Measurements from ENCODE around the gene FLRT3.

GRCh38 chr20:14361509-14362345 lies 24.3 kb upstream of the FLRT3 start:
- TF ChIP-seq CTCF (IDR thresholded peaks at IDR 0.05) (no peak), POLR2A (IDR thresholded peaks at IDR 0.05) (no peak), POLR2AphosphoS5 (IDR thresholded peaks at IDR 0.05) (no peak), EP300 (IDR thresholded peaks at IDR 0.05; ENCODE audit: low read depth) (no peak)

Data from transverse colon (tissue), 4 donors.